Measurements from ENCODE around the gene TMEM132D.

Gene TMEM132D

GRCh38 chr12:129927316-129927900, 23.6 kb upstream of the TMEM132D start:
- TF ChIP-seq CTCF (IDR thresholded peaks at IDR 0.05; ENCODE audit: low read length) (no peak), EZH2 (IDR thresholded peaks at IDR 0.05; ENCODE audit: borderline replicate concordance, low read length) (no peak)
- H3K9me3 ChIP-seq (ENCODE audit: low read length) = no peaks in the 10 kb centered on the region
- no peak overlapping the region for H3K9ac ChIP-seq (ENCODE audit: low read length)
- H3K36me3 ChIP-seq (ENCODE audit: insufficient read depth, low read length) = no peaks in the 10 kb centered on the region
- H3F3A ChIP-seq (ENCODE audit: insufficient read depth, low read length) = no peaks in the 10 kb centered on the region
- no peaks in the 10 kb centered on the region for H3K9me2 ChIP-seq (ENCODE audit: low read depth, low read length)
- no peak overlapping the region for H3K27ac ChIP-seq (ENCODE audit: low read depth, low read length, poor library complexity, severe bottlenecking)
- no peak overlapping the region for H3K4me2 ChIP-seq (ENCODE audit: low read length)
- no peak overlapping the region for H2AFZ ChIP-seq (ENCODE audit: low read length)
- H3K4me3 ChIP-seq (ENCODE audit: low read depth, low read length, poor library complexity, severe bottlenecking) = no peak overlapping the region
- no peaks in the 10 kb centered on the region for H3K27me3 ChIP-seq (ENCODE audit: insufficient read depth, low read length)
- H3K79me2 ChIP-seq (ENCODE audit: insufficient read depth, low read length) = no peaks in the 10 kb centered on the region
- no peaks in the 10 kb centered on the region for H3K4me1 ChIP-seq (ENCODE audit: insufficient read depth, low read length, severe bottlenecking)
- H4K20me1 ChIP-seq (ENCODE audit: insufficient read depth, low read length) = no peaks in the 10 kb centered on the region

GRCh38 chr12:129911428-129912049, 7.7 kb upstream of the TMEM132D start:
- TF ChIP-seq CTCF (IDR thresholded peaks at IDR 0.05; ENCODE audit: low read length) = peak; percentile 77
- TF ChIP-seq EZH2 (IDR thresholded peaks at IDR 0.05; ENCODE audit: borderline replicate concordance, low read length) = no peak
- H2AFZ ChIP-seq (ENCODE audit: low read length) = no peak overlapping the region
- no peaks in the 10 kb centered on the region for H3K79me2 ChIP-seq (ENCODE audit: insufficient read depth, low read length)
- no peak overlapping the region for H3K9ac ChIP-seq (ENCODE audit: low read length)
- H4K20me1 ChIP-seq (ENCODE audit: insufficient read depth, low read length) = no peaks in the 10 kb centered on the region
- H3K27ac ChIP-seq (ENCODE audit: low read depth, low read length, poor library complexity, severe bottlenecking) = no peak overlapping the region
- H3K9me3 ChIP-seq (ENCODE audit: low read length) = no peaks in the 10 kb centered on the region
- no peak overlapping the region for H3K4me3 ChIP-seq (ENCODE audit: low read depth, low read length, poor library complexity, severe bottlenecking)
- H3K27me3 ChIP-seq (ENCODE audit: insufficient read depth, low read length) = no peaks in the 10 kb centered on the region
- H3K4me2 ChIP-seq (ENCODE audit: low read length) = no peak overlapping the region
- H3K9me2 ChIP-seq (ENCODE audit: low read depth, low read length) = no peaks in the 10 kb centered on the region
- no peaks in the 10 kb centered on the region for H3K36me3 ChIP-seq (ENCODE audit: insufficient read depth, low read length)
- no peaks in the 10 kb centered on the region for H3F3A ChIP-seq (ENCODE audit: insufficient read depth, low read length)
- H3K4me1 ChIP-seq (ENCODE audit: insufficient read depth, low read length, severe bottlenecking) = no peaks in the 10 kb centered on the region

GRCh38 chr12:129909051-129910020, 5.5 kb upstream of the TMEM132D start:
- Histone ChIP-seq H3K9me3 (ENCODE audit: low read length) (no peaks in the 10 kb centered on the region), H3K4me1 (ENCODE audit: insufficient read depth, low read length, severe bottlenecking) (no peaks in the 10 kb centered on the region), H3K9ac (ENCODE audit: low read length) (no peak overlapping the region), H3K27me3 (ENCODE audit: insufficient read depth, low read length) (no peaks in the 10 kb centered on the region), H3K4me3 (ENCODE audit: low read depth, low read length, poor library complexity, severe bottlenecking) (no peak overlapping the region), H3K27ac (ENCODE audit: low read depth, low read length, poor library complexity, severe bottlenecking) (no peak overlapping the region), H3F3A (ENCODE audit: insufficient read depth, low read length) (no peaks in the 10 kb centered on the region), H3K36me3 (ENCODE audit: insufficient read depth, low read length) (no peaks in the 10 kb centered on the region), H3K9me2 (ENCODE audit: low read depth, low read length) (no peaks in the 10 kb centered on the region), H2AFZ (ENCODE audit: low read length) (no peak overlapping the region), H3K4me2 (ENCODE audit: low read length) (no peak overlapping the region), H4K20me1 (ENCODE audit: insufficient read depth, low read length) (no peaks in the 10 kb centered on the region), H3K79me2 (ENCODE audit: insufficient read depth, low read length) (no peaks in the 10 kb centered on the region)
- TF ChIP-seq CTCF (IDR thresholded peaks at IDR 0.05; ENCODE audit: low read length) = no peak
- TF ChIP-seq EZH2 (IDR thresholded peaks at IDR 0.05; ENCODE audit: borderline replicate concordance, low read length) = no peak
